Neural crest cell (in vitro differentiated cells): Measurements from ENCODE around the gene GPR139. TPM values are rescaled to one million over a fixed set of nuclear protein-coding genes. Genes with fewer than 3 reads are reported as not detected.
A peak's percentile ranks its signal among the peaks of the same experiment; 100 is the strongest.

Experiments
- DNase-seq: peaks from one replicate; pipeline ENCODE4 v3.0.0; 2021; ENCODE audit warnings: low read depth, mixed read lengths, low spot score
- H3K27ac Mint-ChIP-seq: one replicate; pipeline ENCODE4 v1.8.0; 2021; ENCODE audit warnings: mild to moderate bottlenecking, mixed read lengths; ENCODE audit not compliant: unreplicated experiment
- H3K27me3 Mint-ChIP-seq: 2 replicates; pipeline ENCODE4 v1.8.0; 2021; ENCODE audit warnings: low read depth, mild to moderate bottlenecking, mixed read lengths
- H3K36me3 Mint-ChIP-seq: 2 replicates; pipeline ENCODE4 v1.8.0; 2021; ENCODE audit warnings: low read depth, mild to moderate bottlenecking, mixed read lengths
- H3K4me1 Mint-ChIP-seq: 2 replicates; pipeline ENCODE4 v1.8.0; 2021; ENCODE audit warnings: mixed read lengths
- H3K4me3 Mint-ChIP-seq: one replicate; pipeline ENCODE4 v1.8.0; 2021; ENCODE audit warnings: mild to moderate bottlenecking, mixed read lengths
- H3K9me3 Mint-ChIP-seq: 2 replicates; pipeline ENCODE4 v1.8.0; 2021; ENCODE audit warnings: mixed read lengths
- CTCF ChIP-seq: fragments of 200-600 bp; sonication (generic); conservative IDR thresholded peaks from 2 replicates; pipeline ENCODE4 v1.5.0; 2021; ENCODE audit warnings: antibody characterized with exemption, mild to moderate bottlenecking
- total RNA-seq: library from RNA; stranded (reverse); gene quantifications from 2 replicates; pipeline ENCODE4 v1.2.1, GENCODE V29; 2021

Gene GPR139
- total RNA-seq, 1 donor from 2014 or later, result not detected

DNA sequence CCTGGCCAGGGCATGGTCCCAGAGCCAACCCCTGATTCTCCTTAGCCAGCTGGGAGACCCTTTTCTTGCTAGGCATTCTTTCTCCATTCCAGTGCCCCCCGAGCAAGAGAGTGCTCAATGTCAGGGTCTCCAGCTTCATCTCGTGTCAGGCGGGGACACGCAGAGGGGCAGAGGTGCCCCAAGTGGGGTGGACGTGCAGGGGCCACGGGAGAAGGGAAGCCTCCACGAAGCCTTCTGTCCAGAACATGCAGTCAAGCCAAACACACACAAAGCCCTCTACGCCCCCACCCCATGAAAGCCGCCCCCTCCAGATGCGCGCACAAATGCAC is 852 bp downstream of the GPR139 start:
- H3K27me3 Mint-ChIP-seq, result peaks cover 87% of the 10 kb centered on the region
- no peaks in the 10 kb centered on the region for H3K36me3 Mint-ChIP-seq
- H3K4me1 Mint-ChIP-seq, result peaks cover 11% of the 10 kb centered on the region
- DNase-seq, result no peak
- peak overlapping the region; percentile 60 for H3K4me3 Mint-ChIP-seq
- peaks cover 1% of the 10 kb centered on the region for H3K9me3 Mint-ChIP-seq
- H3K27ac Mint-ChIP-seq, result no peak overlapping the region
- no peak for TF ChIP-seq CTCF

DNA sequence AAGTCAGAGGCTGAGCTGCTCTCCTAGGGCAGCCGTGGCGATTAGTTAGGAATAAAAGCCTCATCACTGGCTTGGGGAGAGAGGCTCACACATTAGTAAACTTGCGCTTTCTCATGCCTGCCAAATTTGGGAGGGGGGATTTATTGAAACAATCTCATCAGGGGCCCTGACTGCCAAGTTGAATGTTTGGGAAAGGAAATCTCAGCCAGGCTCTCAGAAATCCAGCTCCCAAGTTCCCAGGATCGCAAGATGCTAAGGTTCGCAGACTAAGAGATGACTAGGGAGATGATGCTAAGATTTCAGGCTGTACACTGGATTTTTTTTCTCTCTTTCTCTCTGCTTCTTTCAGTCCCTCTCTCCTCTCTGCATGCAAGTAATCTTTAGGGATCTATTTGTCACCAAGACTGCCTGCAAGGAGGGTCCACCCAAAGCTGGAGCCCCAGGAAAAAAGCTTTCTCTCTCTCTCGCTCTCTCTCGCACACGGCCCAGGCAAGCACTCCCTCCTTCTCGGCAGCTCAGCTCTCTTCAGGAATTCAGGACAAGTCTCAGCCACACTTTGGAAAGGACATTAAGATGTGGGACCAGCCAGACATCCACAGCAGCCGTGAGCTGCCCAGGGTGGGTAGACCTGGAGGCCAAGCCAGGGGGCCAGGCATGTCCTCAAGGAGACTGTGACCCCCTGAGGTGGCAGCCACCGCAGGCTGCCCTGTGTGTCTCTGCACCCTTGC is 1.4 kb downstream of the GPR139 start:
- Mint-ChIP-seq H3K27ac (no peak overlapping the region), H3K9me3 (peaks cover 4% of the 10 kb centered on the region), H3K4me1 (peaks cover 11% of the 10 kb centered on the region), H3K36me3 (no peaks in the 10 kb centered on the region), H3K4me3 (peak overlapping the region; percentile 41), H3K27me3 (peaks cover 90% of the 10 kb centered on the region)
- DNase-seq, result no peak
- TF ChIP-seq CTCF, result no peak

DNA sequence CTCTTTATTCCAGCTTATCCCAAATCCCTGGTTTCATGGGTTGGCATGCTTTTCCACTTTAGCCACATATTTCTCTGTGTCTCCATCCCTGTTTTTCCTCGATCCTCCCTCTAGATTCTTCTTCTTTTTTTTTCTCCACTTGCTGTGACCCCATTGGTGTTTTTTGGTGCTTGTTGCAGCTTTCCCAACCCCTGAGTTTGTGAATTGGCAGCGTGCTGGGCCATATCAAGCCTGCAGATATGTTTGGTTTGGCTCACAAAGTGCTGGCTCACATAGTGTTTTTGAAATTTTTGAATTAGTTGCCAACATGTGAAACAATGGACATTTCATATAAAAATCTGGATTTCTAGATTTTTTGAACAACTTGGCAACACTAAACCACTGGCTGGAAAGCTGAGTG is 8.8 kb downstream of the GPR139 start:
- Mint-ChIP-seq H3K4me1 (no peaks in the 10 kb centered on the region), H3K27me3 (peaks cover 52% of the 10 kb centered on the region), H3K9me3 (peaks cover 4% of the 10 kb centered on the region), H3K4me3 (no peak overlapping the region), H3K27ac (no peak overlapping the region), H3K36me3 (no peaks in the 10 kb centered on the region)
- TF ChIP-seq CTCF, result no peak
- no peak for DNase-seq

DNA sequence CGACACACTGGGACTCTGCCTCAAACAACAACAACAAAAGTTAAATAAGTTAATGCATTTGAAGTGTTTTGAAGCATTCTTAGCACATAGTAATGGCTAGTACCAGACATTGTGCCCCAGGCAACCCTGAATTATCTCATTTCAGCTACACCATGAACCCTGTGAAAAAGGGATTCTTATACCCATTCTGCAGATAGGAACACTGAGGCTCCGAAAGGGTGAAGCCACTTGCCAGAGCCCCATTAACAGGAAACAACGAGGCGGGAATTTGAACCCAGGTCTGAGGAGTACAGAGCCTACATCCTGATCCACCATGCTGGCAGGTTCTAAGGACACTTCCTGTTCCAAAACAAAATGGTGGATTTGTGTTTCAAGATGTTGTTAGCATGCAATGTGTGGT is 9.2 kb downstream of the GPR139 start:
- TF ChIP-seq CTCF, result no peak
- H3K27me3 Mint-ChIP-seq, result peaks cover 52% of the 10 kb centered on the region
- DNase-seq, result no peak
- no peak overlapping the region for H3K4me3 Mint-ChIP-seq
- no peaks in the 10 kb centered on the region for H3K36me3 Mint-ChIP-seq
- no peak overlapping the region for H3K27ac Mint-ChIP-seq
- H3K9me3 Mint-ChIP-seq, result peaks cover 4% of the 10 kb centered on the region
- H3K4me1 Mint-ChIP-seq, result no peaks in the 10 kb centered on the region

DNA sequence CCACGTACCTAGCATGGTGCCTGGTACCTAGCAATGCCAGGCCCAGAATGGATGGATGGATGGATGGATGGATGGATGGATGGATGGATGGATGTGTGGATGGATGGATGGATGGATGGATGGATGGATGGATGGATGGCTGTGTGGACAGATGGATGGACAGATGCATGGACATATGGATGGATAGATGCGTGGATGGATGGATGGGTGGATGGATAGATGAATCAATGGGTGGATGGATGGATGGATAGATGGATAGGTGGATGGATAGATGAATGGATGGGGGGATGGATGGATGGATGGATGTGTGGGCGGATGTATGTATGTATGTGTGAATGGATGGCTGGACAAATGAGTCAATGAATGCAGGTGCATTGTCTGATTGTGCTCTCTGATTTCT is 12.6 kb downstream of the GPR139 start:
- Mint-ChIP-seq H3K4me1 (no peaks in the 10 kb centered on the region), H3K27me3 (peaks cover 62% of the 10 kb centered on the region), H3K36me3 (no peaks in the 10 kb centered on the region), H3K27ac (no peak overlapping the region), H3K9me3 (no peaks in the 10 kb centered on the region), H3K4me3 (no peak overlapping the region)
- DNase-seq, result no peak
- TF ChIP-seq CTCF, result no peak

- Mint-ChIP-seq H3K36me3 (no peaks in the 10 kb centered on the region), H3K27ac (no peak overlapping the region), H3K27me3 (peaks cover 92% of the 10 kb centered on the region), H3K9me3 (no peaks in the 10 kb centered on the region), H3K4me1 (no peaks in the 10 kb centered on the region), H3K4me3 (no peak overlapping the region)
- no peak for TF ChIP-seq CTCF
- DNase-seq, result no peak
Measured at GRCh38 chr16:20056436-20056835, 17.3 kb downstream of the GPR139 start.
